Measurements from ENCODE around the gene OXER1. TPM values are rescaled to one million over a fixed set of nuclear protein-coding genes. Genes with fewer than 3 reads are reported as not detected.

OXER1 gene
- total RNA-seq, 2 donors from 2014 or later = 0.47 to 0.48 TPM

- Histone ChIP-seq H3K27ac (no peak overlapping the region), H3K27me3 (no peaks in the 10 kb centered on the region), H3K4me3 (no peak overlapping the region), H3K9me3 (no peaks in the 10 kb centered on the region), H3K4me1 (no peaks in the 10 kb centered on the region), H3K36me3 (peaks cover 4% of the 10 kb centered on the region)
- no peak for TF ChIP-seq CTCF (IDR thresholded peaks at IDR 0.05)
- no peak for DNase-seq (ENCODE audit: low spot score)
Observed at GRCh38 chr2:42713920-42714319, 50.0 kb downstream of the OXER1 start.

- no peak overlapping the region for H3K27ac ChIP-seq
- no peaks in the 10 kb centered on the region for H3K4me1 ChIP-seq
- H3K36me3 ChIP-seq = peaks cover 10% of the 10 kb centered on the region
- no peak for TF ChIP-seq CTCF (IDR thresholded peaks at IDR 0.05)
- DNase-seq (ENCODE audit: low spot score) = no peak
- no peak overlapping the region for H3K4me3 ChIP-seq
- H3K9me3 ChIP-seq = no peaks in the 10 kb centered on the region
- H3K27me3 ChIP-seq = no peaks in the 10 kb centered on the region
Observed at GRCh38 chr2:42712934-42713333, 51.0 kb downstream of the OXER1 start.

Other genes starting within 250 kb of the OXER1 start
- gene MTA3, start 195.5 kb downstream of the OXER1 start, total RNA-seq = 10 to 100 TPM; 12.9 to 18.5 TPM
- gene HAAO, start 28.4 kb upstream of the OXER1 start, total RNA-seq = 1 to 10 TPM; 1.4 to 2.6 TPM

Measured in right atrium auricular region (tissue), 2 donors.